GM10847 (cell line): Measurements from ENCODE around the gene LCN6.

Source experiments
- POLR2A ChIP-seq: IDR thresholded peaks from 2 replicates; pipeline ENCODE4 v1.6.1; 2011; ENCODE audit not compliant: insufficient read length; ENCODE audit errors: extremely low read depth

The LCN6 gene

GRCh38 chr9:136746621-136747020, 1.7 kb downstream of the LCN6 start:
- TF ChIP-seq POLR2A = no peak

DNA sequence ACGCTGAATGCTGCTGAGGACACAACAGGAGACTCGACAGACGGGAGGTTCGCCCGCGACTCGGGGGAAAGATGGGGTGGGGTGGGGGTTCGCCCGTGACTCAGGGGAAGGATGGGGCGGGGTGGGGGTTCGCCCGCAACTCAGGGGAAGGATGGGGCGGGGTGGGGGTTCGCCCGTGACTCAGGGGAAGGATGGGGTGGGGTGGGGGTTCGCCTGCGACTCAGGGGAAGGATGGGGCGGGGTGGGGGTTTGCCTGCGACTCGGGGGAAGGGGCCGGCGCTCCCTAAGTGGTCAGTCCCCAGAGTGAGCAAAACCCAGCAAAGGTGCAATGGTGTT, 2.2 kb downstream of the LCN6 start:
- no peak for TF ChIP-seq POLR2A

GRCh38 chr9:136745389-136746154, 2.8 kb downstream of the LCN6 start:
- TF ChIP-seq POLR2A = no peak

DNA sequence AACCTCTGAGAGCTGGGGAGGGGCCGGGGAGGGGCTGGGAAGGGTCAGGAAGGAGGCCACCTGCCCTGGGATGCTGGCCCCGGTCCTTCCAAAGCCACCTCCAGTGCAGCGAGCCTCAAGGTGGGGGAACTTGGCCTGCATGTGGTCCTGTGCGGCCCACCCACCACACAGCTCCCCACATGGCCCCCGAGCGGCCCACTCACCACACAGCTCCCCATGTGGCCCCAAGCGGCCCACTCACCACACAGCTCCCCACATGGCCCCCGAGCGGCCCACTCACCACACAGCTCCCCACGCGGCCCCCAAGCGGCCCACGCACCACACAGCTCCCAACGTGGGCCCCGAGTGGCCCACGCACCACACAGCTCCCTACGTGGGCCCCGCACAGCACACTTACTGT, 3.6 kb downstream of the LCN6 start:
- TF ChIP-seq POLR2A = no peak

GRCh38 chr9:136743639-136744211, 4.6 kb downstream of the LCN6 start:
- no peak for TF ChIP-seq POLR2A

- no peak for TF ChIP-seq POLR2A
Observed at GRCh38 chr9:136742591-136743391, 5.5 kb downstream of the LCN6 start, which contains the start of gene LCN10. LCN10 (minus strand) TSS chr9:136742940; CDS start chr9:136742903, 37 bp downstream.

- no peak for TF ChIP-seq POLR2A
Observed at GRCh38 chr9:136741883-136742571, 6.3 kb downstream of the LCN6 start.

- no peak for TF ChIP-seq POLR2A
Observed at GRCh38 chr9:136740971-136741882, 7.1 kb downstream of the LCN6 start.

DNA sequence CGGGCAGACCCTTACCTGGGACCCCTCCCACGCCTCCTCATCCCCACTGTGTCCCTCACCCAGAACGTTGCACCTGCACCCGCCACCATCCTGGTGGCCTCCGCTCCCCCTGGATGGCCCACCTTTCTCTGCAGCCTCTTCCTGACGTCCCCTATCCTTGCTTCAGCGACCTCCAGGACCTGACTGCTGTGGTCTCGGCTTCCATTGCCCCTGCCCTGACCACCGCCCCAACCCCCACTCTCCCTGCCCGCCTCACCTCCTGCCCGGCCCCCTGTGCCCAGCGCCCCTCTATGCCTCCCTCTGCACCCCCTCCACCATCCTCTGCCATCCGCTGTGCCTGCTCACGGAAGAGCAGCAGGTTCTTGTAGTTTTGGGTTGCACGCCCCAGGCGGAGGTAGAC, 7.8 kb downstream of the LCN6 start:
- no peak for TF ChIP-seq POLR2A

DNA sequence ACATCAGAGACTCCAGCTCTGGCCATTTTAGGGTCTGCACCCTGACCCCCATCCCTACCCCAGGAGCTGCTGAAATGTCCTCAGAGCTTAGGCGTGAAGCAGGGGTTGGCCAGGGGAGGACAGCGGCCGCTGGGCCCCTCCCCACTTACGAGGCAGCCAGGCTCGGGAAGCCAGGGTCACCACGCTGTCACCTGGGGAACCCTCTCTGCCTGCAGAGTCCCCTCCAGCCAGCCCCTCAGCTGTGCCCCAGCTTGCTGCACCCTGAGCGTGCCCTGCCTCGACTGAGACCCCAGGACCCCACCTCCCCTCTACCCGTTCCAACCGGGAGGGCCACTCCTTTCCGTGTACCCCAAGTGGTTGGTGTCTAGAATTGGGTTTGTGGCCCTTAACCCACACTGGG, 8.3 kb downstream of the LCN6 start:
- no peak for TF ChIP-seq POLR2A

DNA sequence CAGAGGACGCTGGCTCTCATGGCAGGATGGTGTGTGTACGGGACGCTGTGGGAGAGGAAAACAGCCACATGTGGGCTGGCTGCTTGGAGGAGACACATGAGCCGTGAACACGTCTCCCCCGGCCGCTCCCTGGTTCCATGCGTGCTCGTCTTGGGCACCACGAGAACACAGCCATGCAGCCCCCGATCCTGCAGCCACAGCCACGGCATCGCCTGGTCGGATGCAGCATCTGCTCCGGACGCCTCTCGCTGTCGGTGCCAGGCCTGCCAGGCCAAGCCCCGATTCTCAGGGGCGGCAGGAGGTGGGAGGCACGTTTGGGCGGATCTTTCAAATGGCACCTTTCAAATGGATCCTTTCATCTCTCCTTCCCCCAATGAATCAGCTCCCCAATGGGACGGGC, 8.8 kb downstream of the LCN6 start:
- no peak for TF ChIP-seq POLR2A

DNA sequence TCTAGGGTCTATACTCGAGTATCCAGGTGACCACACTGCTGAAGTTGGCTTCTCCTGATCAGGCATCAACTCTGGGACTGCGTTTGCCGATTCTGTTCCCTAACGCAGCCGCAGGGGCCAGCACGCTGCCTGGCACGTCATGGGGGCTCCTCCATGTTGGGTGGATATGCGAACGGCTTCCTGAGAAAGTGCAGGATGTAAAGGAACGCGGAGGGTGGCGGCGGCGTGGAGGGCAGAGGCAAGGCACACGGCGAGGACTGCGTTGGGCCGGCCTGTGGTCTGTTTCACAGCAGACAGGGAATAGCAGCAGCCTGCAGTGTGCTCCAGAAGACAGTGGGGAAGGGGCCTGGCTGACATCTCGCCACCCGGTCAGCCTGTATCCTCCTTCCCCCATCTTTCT, 9.4 kb downstream of the LCN6 start:
- TF ChIP-seq POLR2A = no peak

- no peak for TF ChIP-seq POLR2A
Observed at GRCh38 chr9:136735812-136736480, 12.4 kb downstream of the LCN6 start.

- no peak for TF ChIP-seq POLR2A
Observed at GRCh38 chr9:136734837-136735496, 13.4 kb downstream of the LCN6 start.

DNA sequence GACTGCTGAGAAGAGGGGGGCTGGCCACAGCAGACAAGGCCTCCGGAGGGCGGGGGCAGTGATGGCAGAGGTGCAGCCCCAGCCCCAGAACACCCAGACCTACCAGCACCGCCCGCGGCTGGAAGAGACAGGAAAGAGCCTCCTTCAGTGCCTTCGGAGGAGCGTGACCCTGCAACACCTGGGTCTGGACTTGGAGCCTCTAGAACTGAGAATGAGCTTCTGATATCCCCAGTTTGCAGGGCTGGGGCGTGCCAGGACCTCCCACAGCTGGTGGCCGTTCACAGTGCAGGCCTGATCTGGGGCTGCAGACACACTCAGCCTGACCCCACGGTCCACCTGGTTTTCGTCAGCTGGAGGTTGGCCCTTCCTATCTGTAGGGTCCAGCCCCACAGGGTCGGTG, 14.7 kb downstream of the LCN6 start:
- no peak for TF ChIP-seq POLR2A
